A673 (cell line): ENCODE data around the gene FXN. TPM values are rescaled to one million over a fixed set of nuclear protein-coding genes. Genes with fewer than 3 reads are reported as not detected.
A peak's percentile ranks its signal among the peaks of the same experiment; 100 is the strongest.

Source experiments
- BruUV-seq: library from RNA; stranded (reverse); fragments of 400-500 nt; replicated peaks from 2 replicates; lab custom pipeline; 2021; lab: Mats Ljungman, UMichigan
- CTCF ChIA-PET: fragments of 300-600 bp; sonication (Branson Sonifier 250); formaldehyde crosslinking; loops from one replicate; lab custom pipeline; 2022; ENCODE audit warnings: antibody characterized with exemption; lab: Charles Lee
- POLR2A ChIA-PET: fragments of 300-600 bp; sonication (Branson Sonifier 250); formaldehyde crosslinking; loops from one replicate; lab custom pipeline; 2022; ENCODE audit warnings: antibody characterized with exemption; ENCODE audit not compliant: low non-redundant PET; lab: Charles Lee
- DNase-seq: peaks from one replicate; pipeline ENCODE4 v3.0.0-alpha.2; 2015; ENCODE audit warnings: low spot score
- H3K27ac ChIP-seq: fragments of 200-600 bp; sonication (generic); 2 replicates; pipeline ENCODE4 v1.5.1; 2016; ENCODE audit warnings: mixed run types, low read depth, mild to moderate bottlenecking, mixed read lengths, antibody characterized with exemption, low read length; ENCODE audit not compliant: poor library complexity, severe bottlenecking
- H3K27me3 ChIP-seq: fragments of 200-600 bp; sonication (generic); replicated peaks from 2 replicates; pipeline ENCODE4 v1.6.1; 2017; ENCODE audit warnings: mixed run types, low read depth, mild to moderate bottlenecking, mixed read lengths, antibody characterized with exemption, low read length; ENCODE audit not compliant: insufficient read depth, poor library complexity
- H3K36me3 ChIP-seq: fragments of 200-600 bp; sonication (generic); 2 replicates; pipeline ENCODE4 v1.6.1; 2016; ENCODE audit warnings: mixed run types, mild to moderate bottlenecking, mixed read lengths, antibody characterized with exemption, low read length; ENCODE audit not compliant: insufficient read depth, poor library complexity, severe bottlenecking
- H3K4me1 ChIP-seq: fragments of 200-600 bp; sonication (generic); 2 replicates; pipeline ENCODE4 v1.6.1; 2017; ENCODE audit warnings: mixed run types, mild to moderate bottlenecking, mixed read lengths, antibody characterized with exemption, low read length; ENCODE audit not compliant: insufficient read depth, poor library complexity, severe bottlenecking
- H3K4me3 ChIP-seq: fragments of 200-600 bp; sonication (generic); 2 replicates; pipeline ENCODE4 v1.5.1; 2016; ENCODE audit warnings: low read depth, mixed run types, mild to moderate bottlenecking, mixed read lengths, low read length; ENCODE audit not compliant: poor library complexity, severe bottlenecking
- H3K9me3 ChIP-seq: fragments of 200-600 bp; sonication (generic); 2 replicates; pipeline ENCODE4 v1.6.1; 2016; ENCODE audit warnings: mixed run types, low read depth, mild to moderate bottlenecking, mixed read lengths, antibody characterized with exemption, low read length; ENCODE audit not compliant: poor library complexity, severe bottlenecking
- CTCF ChIP-seq: fragments of 300-800, 200-600 bp; sonication (generic); conservative IDR thresholded peaks from 2 replicates; pipeline ENCODE4 v1.5.1; 2017; ENCODE audit warnings: low read depth, mild to moderate bottlenecking, antibody characterized with exemption, low read length, moderate library complexity, mixed read lengths
- EZH2 ChIP-seq: fragments of 200-600 bp; sonication (generic); IDR thresholded peaks from 2 replicates; pipeline ENCODE4 v1.6.1; 2017; ENCODE audit warnings: borderline replicate concordance, low read depth, mild to moderate bottlenecking, mixed read lengths, antibody characterized with exemption, low read length; ENCODE audit not compliant: poor library complexity, severe bottlenecking
- intact Hi-C: fragments of 100-400 bp; cut with micrococcal nuclease; formaldehyde crosslinking; loops from one replicate; pipeline ENCODE4 v1.10.0; 2022; ENCODE audit not compliant: unreplicated experiment
- total RNA-seq: library from RNA; stranded (reverse); gene quantifications from 2 replicates; pipeline ENCODE4 v1.2.3, GENCODE V29; 2021

FXN gene
- total RNA-seq, 1 experiment from 2014 or later, result 20.8 TPM

- Histone ChIP-seq H3K27ac (no peak overlapping the region), H3K27me3 (no peaks in the 10 kb centered on the region), H3K9me3 (no peaks in the 10 kb centered on the region), H3K36me3 (no peaks in the 10 kb centered on the region), H3K4me1 (no peaks in the 10 kb centered on the region), H3K4me3 (no peak overlapping the region)
- ChIA-PET POLR2A (no interaction called here), CTCF (no interaction called here)
- no TSS peak for BruUV-seq
- intact Hi-C loops, result loop anchor here (1.0 kb wide), 1 partner anchor 50 kb away; no protein-coding TSS in a partner anchor
- DNase-seq, result no peak
- no peak for TF ChIP-seq EZH2
These were observed 4.5 kb upstream of the FXN start for GRCh38 chr9:69030851-69031645.

GRCh38 chr9:69034071-69034470 lies 1.5 kb upstream of the FXN start:
- ChIA-PET POLR2A (interaction anchor here (1.0 kb wide), 1 partner anchor 155 kb away, joined by 5 read pairs; no protein-coding TSS in a partner anchor), CTCF (no interaction called here)
- Histone ChIP-seq H3K36me3 (no peaks in the 10 kb centered on the region), H3K4me1 (no peaks in the 10 kb centered on the region), H3K4me3 (no peak overlapping the region), H3K27me3 (no peaks in the 10 kb centered on the region), H3K9me3 (no peaks in the 10 kb centered on the region), H3K27ac (no peak overlapping the region)
- DNase-seq, result no peak
- no TSS peak for BruUV-seq
- intact Hi-C loops, result no loop called here
- TF ChIP-seq EZH2 (no peak), CTCF (no peak)

GRCh38 chr9:69036309-69036708 lies 757 bp downstream of the FXN start:
- H3K4me1 ChIP-seq, result no peaks in the 10 kb centered on the region
- DNase-seq, result no peak
- intact Hi-C loops, result loop anchor here (5.0 kb wide), 3 partner anchors 141 to 896 kb away; no protein-coding TSS in a partner anchor
- no peak for TF ChIP-seq CTCF
- TF ChIP-seq EZH2, result no peak
- peak overlapping the region; percentile 72 for H3K27ac ChIP-seq
- no peaks in the 10 kb centered on the region for H3K36me3 ChIP-seq
- H3K4me3 ChIP-seq, result peak overlapping the region; percentile 57
- POLR2A ChIA-PET, result no interaction called here
- H3K9me3 ChIP-seq, result no peaks in the 10 kb centered on the region
- BruUV-seq, result TSS peak; percentile 70
- no peaks in the 10 kb centered on the region for H3K27me3 ChIP-seq
- CTCF ChIA-PET, result interaction anchor here (0.7 to 1.1 kb wide), 2 partner anchors 293 to 305 kb away, joined by 6 to 8 read pairs; no protein-coding TSS in a partner anchor
